ENCODE data around the gene FOXL1. TPM values are rescaled to one million over a fixed set of nuclear protein-coding genes. Genes with fewer than 3 reads are reported as not detected.

FOXL1 gene
- total and polyA plus RNA-seq, 9 of the 15 experiments (the other 6 are each of a cell fraction or from before 2014, with no cell fraction given), result not detected

GRCh38 chr16:86537486-86537885, 40.9 kb upstream of the FOXL1 start:
- FAIRE-seq, result no peak
- POLR2A ChIA-PET, result interaction anchor here (0.6 kb wide), 1 partner anchor 558 kb away, joined by 3 read pairs; no protein-coding TSS in a partner anchor
- BruUV-seq (replicated peaks), result no TSS peak

GRCh38 chr16:86538196-86538780, 40.1 kb upstream of the FOXL1 start:
- CTCF ChIA-PET (ENCODE audit: low intra/inter-chr PET ratio), result no interaction called here
- no peak for FAIRE-seq
- Histone ChIP-seq H3K4me2 (ENCODE audit: insufficient read depth, low read length) (no peak overlapping the region), H4K20me1 (replicated peaks; ENCODE audit: control insufficient read depth, insufficient read depth, low read length) (no peaks in the 10 kb centered on the region), H3K4me3 (no peak overlapping the region), H3K27ac (ENCODE audit: extremely low read depth, low read depth, low read length) (no peak overlapping the region), H3K9me1 (ENCODE audit: control insufficient read depth, insufficient read depth, low read length) (peaks cover 3% of the 10 kb centered on the region), H3K27me3 (ENCODE audit: control insufficient read depth in 2 of 2, insufficient read depth in 2 of 2, low read length in 2 of 2) (no peaks in the 10 kb centered on the region), H3K4me1 (replicated peaks in 1 of 2; ENCODE audit: control insufficient read depth in 2 of 2, insufficient read depth in 2 of 2, low read length in 2 of 2) (no peaks in the 10 kb centered on the region), H3K79me2 (ENCODE audit: control insufficient read depth, insufficient read depth, low read length) (no peaks in the 10 kb centered on the region), H3K9me3 (replicated peaks; ENCODE audit: control insufficient read depth, insufficient read depth, low read depth, low read length) (no peaks in the 10 kb centered on the region), H2AFZ (ENCODE audit: low read depth, low read length) (no peak overlapping the region), H3K9ac (ENCODE audit: insufficient read depth in 1 of 2, low read depth in 2 of 2, low read length in 2 of 2) (no peak overlapping the region; a peak in 1 of 4 replicates), H3K36me3 (ENCODE audit: control insufficient read depth, insufficient read depth, low read length) (peaks cover 40% of the 10 kb centered on the region; the same call in 2 of the 3 replicates)
- POLR2A ChIA-PET, result interaction anchor here (0.6 kb wide), 1 partner anchor 557 kb away, joined by 3 read pairs; no protein-coding TSS in a partner anchor
- BruUV-seq (replicated peaks), result no TSS peak
- no peak for ATAC-seq
- in situ Hi-C loops (cut with MboI), result no loop called here
- no peak for DNase-seq (ENCODE audit: extremely low read depth in 1 of 4, low spot score in 3 of 4)
- intact Hi-C loops (cut with micrococcal nuclease), result no loop called here
- 88% methylated on average over 14 of the region's 17 CpGs for WGBS (ENCODE audit: insufficient coverage, low coverage, missing lambda C conversion rate)
- TF ChIP-seq ZNF3 (CRISPR knock-in tag; IDR thresholded peaks at IDR 0.05) (no peak), PHF20 (IDR thresholded peaks at IDR 0.05; ENCODE audit: partially characterized antibody) (no peak), ZBTB5 (IDR thresholded peaks at IDR 0.05) (no peak), ZNF408 (CRISPR knock-in tag; IDR thresholded peaks at IDR 0.05; ENCODE audit: low read depth) (no peak), NFYB (IDR thresholded peaks at IDR 0.05; ENCODE audit: extremely low read depth, insufficient read length) (no peak), RBM17 (IDR thresholded peaks at IDR 0.05; ENCODE audit: borderline replicate concordance, low read depth, low read length) (no peak), MAZ (CRISPR knock-in tag; conservative IDR thresholded peaks at IDR 0.05 in 1 of 2, IDR thresholded peaks at IDR 0.05 in 1 of 2) (no peak), SMAD4 (CRISPR knock-in tag; conservative IDR thresholded peaks at IDR 0.05) (no peak), ZNF354B (CRISPR knock-in tag; IDR thresholded peaks at IDR 0.05) (no peak)

More at GRCh38 chr16:86537486-86537885, 40.9 kb upstream of the FOXL1 start:
- Histone ChIP-seq H3K9me1 (ENCODE audit: control insufficient read depth, insufficient read depth, low read length) (peaks cover 3% of the 10 kb centered on the region), H3K4me3 (no peak overlapping the region), H2AFZ (ENCODE audit: low read depth, low read length) (no peak overlapping the region), H3K9ac (ENCODE audit: insufficient read depth in 1 of 2, low read depth in 2 of 2, low read length in 2 of 2) (no peak overlapping the region), H4K20me1 (replicated peaks; ENCODE audit: control insufficient read depth, insufficient read depth, low read length) (no peaks in the 10 kb centered on the region), H3K27me3 (ENCODE audit: control insufficient read depth in 2 of 2, insufficient read depth in 2 of 2, low read length in 2 of 2) (no peaks in the 10 kb centered on the region), H3K4me2 (ENCODE audit: insufficient read depth, low read length) (no peak overlapping the region), H3K36me3 (ENCODE audit: control insufficient read depth, insufficient read depth, low read length) (peaks cover 38% of the 10 kb centered on the region; the same call in 2 of the 3 replicates), H3K4me1 (replicated peaks in 1 of 2; ENCODE audit: control insufficient read depth in 2 of 2, insufficient read depth in 2 of 2, low read length in 2 of 2) (no peaks in the 10 kb centered on the region), H3K9me3 (replicated peaks; ENCODE audit: control insufficient read depth, insufficient read depth, low read depth, low read length) (no peaks in the 10 kb centered on the region), H3K79me2 (ENCODE audit: control insufficient read depth, insufficient read depth, low read length) (no peaks in the 10 kb centered on the region), H3K27ac (ENCODE audit: extremely low read depth, low read depth, low read length) (no peak overlapping the region)
- in situ Hi-C loops (cut with MboI), result no loop called here
- no peak for TF ChIP-seq ZNF561 (CRISPR knock-in tag; conservative IDR thresholded peaks at IDR 0.05)
- no peak for TF ChIP-seq NCOA6 (IDR thresholded peaks at IDR 0.05)
- no peak for TF ChIP-seq ADNP (tag; IDR thresholded peaks at IDR 0.05)
- no peak for TF ChIP-seq ZNF121 (CRISPR knock-in tag; conservative IDR thresholded peaks at IDR 0.05)
- CTCF ChIA-PET (ENCODE audit: low intra/inter-chr PET ratio), result no interaction called here
- ATAC-seq (no peak), DNase-seq (ENCODE audit: extremely low read depth in 1 of 4, low spot score in 3 of 4) (no peak)
- 92% methylated on average over 4 of the region's 4 CpGs for WGBS (ENCODE audit: insufficient coverage, low coverage, missing lambda C conversion rate)
- intact Hi-C loops (cut with micrococcal nuclease), result no loop called here

All from K562 (cell line).